ENCODE measurements around the gene TMC1. TPM values are rescaled to one million over a fixed set of nuclear protein-coding genes. Genes with fewer than 3 reads are reported as not detected.

The TMC1 gene
- total RNA-seq, 4 donors from 2014 or later, result under 0.01 to 0.95 (median 0.90) TPM; not detected in 1

- peak; percentile 79 to 90 for DNase-seq
- intact Hi-C loops (cut with DNase I; ENCODE audit: low total_unique reads), result no loop called here
- peak overlapping the region in 1 of 2 donors; percentile 1 for H3K4me3 ChIP-seq
- no peaks in the 10 kb centered on the region for H3K36me3 ChIP-seq
- TF ChIP-seq POLR2A (IDR thresholded peaks at IDR 0.05) (peak; percentile 46 to 63), CTCF (IDR thresholded peaks at IDR 0.05) (peak in 1 of 4 experiments; percentile 19)
- H3K4me1 ChIP-seq, result peaks cover 12 to 13% of the 10 kb centered on the region in 2 donors
- peak overlapping the region; percentile 84 to 88 for H3K27ac ChIP-seq
- no peaks in the 10 kb centered on the region for H3K9me3 ChIP-seq
- no peaks in the 10 kb centered on the region for H3K27me3 ChIP-seq
These were observed 5.7 kb downstream of the TMC1 start for GRCh38 chr9:72526901-72527800.

GRCh38 chr9:72527801-72528195, 6.4 kb downstream of the TMC1 start:
- TF ChIP-seq POLR2A (IDR thresholded peaks at IDR 0.05) (no peak), CTCF (IDR thresholded peaks at IDR 0.05) (no peak)
- intact Hi-C loops (cut with DNase I; ENCODE audit: low total_unique reads), result no loop called here
- no peaks in the 10 kb centered on the region for H3K36me3 ChIP-seq
- peaks cover 12 to 15% of the 10 kb centered on the region in 2 donors for H3K4me1 ChIP-seq
- peak overlapping the region in 1 of 2 donors; percentile 1 for H3K4me3 ChIP-seq
- H3K27ac ChIP-seq, result peak overlapping the region; percentile 84 to 88
- DNase-seq, result no peak
- H3K27me3 ChIP-seq, result no peaks in the 10 kb centered on the region
- no peaks in the 10 kb centered on the region for H3K9me3 ChIP-seq

- intact Hi-C loops (cut with DNase I; ENCODE audit: low total_unique reads), result no loop called here
- TF ChIP-seq POLR2A (IDR thresholded peaks at IDR 0.05) (no peak), CTCF (IDR thresholded peaks at IDR 0.05) (no peak)
- no peak for DNase-seq
- H3K9me3 ChIP-seq, result no peaks in the 10 kb centered on the region
- peak overlapping the region in 1 of 2 donors; percentile 46 for H3K27ac ChIP-seq
- H3K4me1 ChIP-seq, result peaks cover 12 to 19% of the 10 kb centered on the region in 2 donors
- H3K27me3 ChIP-seq, result no peaks in the 10 kb centered on the region
- H3K4me3 ChIP-seq, result no peak overlapping the region
- H3K36me3 ChIP-seq, result no peaks in the 10 kb centered on the region
These were observed 8.1 kb downstream of the TMC1 start for GRCh38 chr9:72529531-72529930.

DNA sequence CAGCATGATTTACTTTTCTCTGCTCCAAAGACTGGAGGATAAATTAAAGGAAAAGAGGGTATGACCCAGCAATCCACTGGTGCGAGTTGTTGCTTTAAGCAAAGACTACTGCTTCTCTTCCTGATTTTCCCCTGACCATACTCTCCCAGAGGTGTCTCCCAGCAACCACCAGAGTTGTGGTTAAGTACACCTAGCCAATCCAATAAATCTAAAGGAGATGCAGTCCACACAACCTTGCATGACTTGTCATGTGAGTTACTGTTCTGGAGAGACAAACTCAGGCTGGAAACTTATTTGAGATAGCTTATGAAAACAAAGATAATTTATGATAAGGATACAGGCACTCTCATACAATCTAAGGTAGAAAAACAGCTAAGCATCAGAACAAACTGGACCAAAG, 11.9 kb downstream of the TMC1 start:
- Histone ChIP-seq H3K4me1 (peaks cover 0 to 5% of the 10 kb centered on the region in 2 donors), H3K4me3 (no peak overlapping the region), H3K27me3 (no peaks in the 10 kb centered on the region), H3K36me3 (no peaks in the 10 kb centered on the region), H3K9me3 (no peaks in the 10 kb centered on the region), H3K27ac (peak overlapping the region; percentile 72 to 85)
- peak in 1 of 2 donors; percentile 58 for DNase-seq
- intact Hi-C loops (cut with DNase I; ENCODE audit: low total_unique reads), result no loop called here
- TF ChIP-seq POLR2A (IDR thresholded peaks at IDR 0.05) (no peak), CTCF (IDR thresholded peaks at IDR 0.05) (no peak)

DNA sequence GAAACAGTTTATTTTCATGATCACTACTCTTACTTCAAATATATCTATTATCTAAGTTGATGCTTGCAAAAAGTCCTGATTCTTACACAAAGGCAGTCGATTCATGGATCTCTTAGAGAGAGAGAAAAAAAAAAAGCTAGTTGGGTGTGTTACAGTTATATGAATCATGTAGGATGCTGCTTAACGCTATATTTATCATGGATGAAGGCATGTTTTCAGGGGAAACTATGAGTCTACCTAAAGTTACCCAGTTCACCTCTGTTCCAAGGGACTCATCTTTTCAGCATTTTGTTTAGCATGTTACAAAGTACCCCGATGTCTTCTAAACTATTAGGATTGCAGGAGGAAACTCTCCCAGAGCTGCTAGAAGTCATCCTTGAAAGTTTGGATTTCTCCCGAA, 13.5 kb downstream of the TMC1 start:
- Histone ChIP-seq H3K36me3 (no peaks in the 10 kb centered on the region), H3K4me1 (peaks cover 0 to 5% of the 10 kb centered on the region in 2 donors), H3K9me3 (no peaks in the 10 kb centered on the region), H3K27ac (peak overlapping the region in 1 of 2 donors; percentile 85), H3K27me3 (no peaks in the 10 kb centered on the region), H3K4me3 (no peak overlapping the region)
- intact Hi-C loops (cut with DNase I; ENCODE audit: low total_unique reads), result no loop called here
- TF ChIP-seq CTCF (IDR thresholded peaks at IDR 0.05) (no peak), POLR2A (IDR thresholded peaks at IDR 0.05) (no peak)
- DNase-seq, result no peak
